ENCODE measurements around the gene NELL2.

- TF ChIP-seq GABPA (IDR thresholded peaks at IDR 0.05; ENCODE audit: low read depth) (no peak), CTCF (IDR thresholded peaks at IDR 0.05; ENCODE audit: insufficient read depth, low read length) (no peak), REST (IDR thresholded peaks at IDR 0.05; ENCODE audit: insufficient replicate concordance, low read depth) (no peak), SPI1 (IDR thresholded peaks at IDR 0.05; ENCODE audit: borderline replicate concordance, low read depth) (no peak), POLR2AphosphoS5 (IDR thresholded peaks at IDR 0.05; ENCODE audit: low read depth) (no peak)
These were observed 138.1 kb downstream of the NELL2 start for GRCh38 chr12:44738051-44738450.
